ENCODE data around the gene ASB3.

DNA sequence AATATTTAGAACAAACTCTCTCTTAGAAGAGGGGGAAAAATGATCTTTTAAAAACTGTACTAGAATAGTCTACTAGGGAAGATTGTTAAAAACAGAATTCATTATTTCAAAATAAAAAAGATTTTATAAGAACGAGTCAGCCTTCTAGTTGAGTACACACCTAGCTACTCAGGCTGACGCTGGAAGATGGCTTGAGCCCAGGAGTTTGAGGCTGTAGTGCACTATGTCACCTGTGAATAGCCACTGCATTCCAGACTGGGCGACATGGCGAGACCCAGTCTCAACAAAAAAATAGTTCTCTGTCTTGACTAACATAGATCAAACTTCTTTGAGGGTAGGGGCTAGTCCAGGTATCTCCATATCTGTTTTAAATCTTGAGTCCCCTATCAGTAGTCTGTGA is 34.0 kb upstream of the ASB3 start:
- TF ChIP-seq ZNF302 (CRISPR knock-in tag; IDR thresholded peaks at IDR 0.05) (no peak), POLR2A (IDR thresholded peaks at IDR 0.05; ENCODE audit: low read length) (no peak), MYC (IDR thresholded peaks at IDR 0.05; ENCODE audit: borderline replicate concordance, low read length) (no peak)
- TF ChIP-seq, protein P1, sequence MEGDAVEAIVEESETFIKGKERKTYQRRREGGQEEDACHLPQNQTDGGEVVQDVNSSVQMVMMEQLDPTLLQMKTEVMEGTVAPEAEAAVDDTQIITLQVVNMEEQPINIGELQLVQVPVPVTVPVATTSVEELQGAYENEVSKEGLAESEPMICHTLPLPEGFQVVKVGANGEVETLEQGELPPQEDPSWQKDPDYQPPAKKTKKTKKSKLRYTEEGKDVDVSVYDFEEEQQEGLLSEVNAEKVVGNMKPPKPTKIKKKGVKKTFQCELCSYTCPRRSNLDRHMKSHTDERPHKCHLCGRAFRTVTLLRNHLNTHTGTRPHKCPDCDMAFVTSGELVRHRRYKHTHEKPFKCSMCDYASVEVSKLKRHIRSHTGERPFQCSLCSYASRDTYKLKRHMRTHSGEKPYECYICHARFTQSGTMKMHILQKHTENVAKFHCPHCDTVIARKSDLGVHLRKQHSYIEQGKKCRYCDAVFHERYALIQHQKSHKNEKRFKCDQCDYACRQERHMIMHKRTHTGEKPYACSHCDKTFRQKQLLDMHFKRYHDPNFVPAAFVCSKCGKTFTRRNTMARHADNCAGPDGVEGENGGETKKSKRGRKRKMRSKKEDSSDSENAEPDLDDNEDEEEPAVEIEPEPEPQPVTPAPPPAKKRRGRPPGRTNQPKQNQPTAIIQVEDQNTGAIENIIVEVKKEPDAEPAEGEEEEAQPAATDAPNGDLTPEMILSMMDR (IDR thresholded peaks at IDR 0.05), result no peak
